AG09319 (cell line): ENCODE results near the gene FAHD2A.

ENCODE experiments used
- DNase-seq: peaks from one replicate; pipeline ENCODE4 v3.0.0-alpha.2; 2010; ENCODE audit warnings: low read depth; ENCODE audit errors: extremely low read depth
- TF ChIP-seq, protein P1 (sequence below): IDR thresholded peaks from 2 replicates; pipeline ENCODE4 v1.5.1; 2011; ENCODE audit warnings: low read depth, mild to moderate bottlenecking, inconsistent platforms, low read length, moderate library complexity

Gene FAHD2A

DNA sequence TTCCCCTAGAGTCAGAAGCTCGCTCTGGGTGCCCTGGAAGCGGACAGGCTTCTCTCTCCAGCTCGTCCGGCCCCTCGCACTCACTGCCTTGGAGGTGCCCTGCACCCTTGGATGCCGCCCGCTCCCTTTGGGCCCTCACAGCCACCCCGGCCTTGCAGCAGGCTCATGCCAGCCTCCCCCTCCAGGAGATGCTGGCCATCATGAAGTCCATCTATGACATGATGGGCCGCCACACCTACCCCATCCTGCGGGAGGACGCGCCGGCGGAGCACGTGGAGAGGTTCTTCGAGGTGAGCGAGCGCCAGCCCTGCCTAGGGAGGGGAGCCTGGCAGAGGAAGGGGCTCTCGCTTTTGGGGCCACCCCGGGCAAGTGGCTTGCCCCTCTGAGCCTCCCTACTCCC lies 20.3 kb upstream of the FAHD2A start:
- TF ChIP-seq, protein P1, sequence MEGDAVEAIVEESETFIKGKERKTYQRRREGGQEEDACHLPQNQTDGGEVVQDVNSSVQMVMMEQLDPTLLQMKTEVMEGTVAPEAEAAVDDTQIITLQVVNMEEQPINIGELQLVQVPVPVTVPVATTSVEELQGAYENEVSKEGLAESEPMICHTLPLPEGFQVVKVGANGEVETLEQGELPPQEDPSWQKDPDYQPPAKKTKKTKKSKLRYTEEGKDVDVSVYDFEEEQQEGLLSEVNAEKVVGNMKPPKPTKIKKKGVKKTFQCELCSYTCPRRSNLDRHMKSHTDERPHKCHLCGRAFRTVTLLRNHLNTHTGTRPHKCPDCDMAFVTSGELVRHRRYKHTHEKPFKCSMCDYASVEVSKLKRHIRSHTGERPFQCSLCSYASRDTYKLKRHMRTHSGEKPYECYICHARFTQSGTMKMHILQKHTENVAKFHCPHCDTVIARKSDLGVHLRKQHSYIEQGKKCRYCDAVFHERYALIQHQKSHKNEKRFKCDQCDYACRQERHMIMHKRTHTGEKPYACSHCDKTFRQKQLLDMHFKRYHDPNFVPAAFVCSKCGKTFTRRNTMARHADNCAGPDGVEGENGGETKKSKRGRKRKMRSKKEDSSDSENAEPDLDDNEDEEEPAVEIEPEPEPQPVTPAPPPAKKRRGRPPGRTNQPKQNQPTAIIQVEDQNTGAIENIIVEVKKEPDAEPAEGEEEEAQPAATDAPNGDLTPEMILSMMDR: no peak
- no peak for DNase-seq

DNA sequence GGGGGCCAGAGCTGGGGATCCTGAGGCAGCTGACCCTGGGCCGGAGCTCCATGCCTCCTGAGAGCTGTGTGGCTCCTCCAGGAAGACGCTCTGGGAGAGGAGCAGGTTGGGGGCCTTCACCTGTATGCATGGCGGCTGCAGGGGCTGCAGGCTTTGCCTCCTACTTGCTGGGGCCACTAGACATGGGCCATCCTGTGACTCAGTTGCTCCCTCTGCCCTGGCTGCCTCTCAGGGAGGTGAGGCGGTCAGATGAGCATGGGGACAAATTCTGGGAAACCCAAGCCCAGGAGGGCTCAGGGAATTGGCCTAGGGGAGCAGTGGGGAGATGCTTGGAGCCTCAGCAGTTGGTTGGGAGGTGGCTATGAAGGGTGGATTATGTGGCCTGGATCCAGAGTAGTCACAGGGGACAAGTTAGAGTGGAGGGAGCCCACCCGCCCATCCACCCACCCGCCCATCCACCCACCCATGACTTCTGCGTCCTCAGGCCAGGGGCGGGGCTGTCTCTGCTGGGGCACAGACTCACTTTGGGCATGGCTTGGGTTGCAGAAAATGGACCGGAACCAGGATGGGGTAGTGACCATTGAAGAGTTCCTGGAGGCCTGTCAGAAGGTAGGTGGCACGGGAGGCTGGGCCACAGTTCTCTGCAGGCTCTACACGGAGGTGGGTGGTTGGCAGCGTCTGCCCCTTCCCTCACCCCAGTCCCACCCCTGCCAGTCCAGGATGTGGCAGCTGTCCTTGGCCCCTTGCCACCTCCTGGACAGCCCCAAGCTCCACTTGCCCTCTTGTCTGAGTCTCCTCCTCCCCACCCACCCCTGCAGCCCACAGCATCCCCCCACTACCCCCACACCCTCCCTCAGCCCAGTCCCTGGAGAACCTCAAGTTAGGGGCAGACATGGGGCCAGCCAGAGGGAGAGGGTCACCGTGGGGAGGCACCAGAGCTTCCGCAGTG lies 19.5 kb upstream of the FAHD2A start:
- TF ChIP-seq, protein P1: no peak
- DNase-seq: no peak

DNA sequence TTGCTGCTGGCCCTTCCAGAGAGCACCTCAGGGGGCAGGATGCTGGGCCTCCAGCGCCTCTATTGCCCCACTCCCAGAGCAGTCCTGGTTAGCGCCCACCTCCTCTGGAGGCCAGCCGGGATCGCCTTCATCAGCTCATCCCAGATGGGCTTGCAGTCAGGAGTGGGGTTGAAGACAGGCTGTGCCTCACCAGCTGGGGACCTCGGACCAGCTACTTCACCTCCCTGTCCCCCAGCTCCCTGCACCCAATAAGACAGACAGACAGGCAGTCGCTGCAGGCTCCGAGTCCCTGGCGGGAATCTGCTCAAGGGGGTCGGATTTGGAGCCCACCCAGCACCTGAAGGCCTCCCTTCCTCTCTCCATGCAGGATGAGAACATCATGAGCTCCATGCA lies 18.9 kb upstream of the FAHD2A start:
- TF ChIP-seq, protein P1: no peak
- no peak for DNase-seq

DNA sequence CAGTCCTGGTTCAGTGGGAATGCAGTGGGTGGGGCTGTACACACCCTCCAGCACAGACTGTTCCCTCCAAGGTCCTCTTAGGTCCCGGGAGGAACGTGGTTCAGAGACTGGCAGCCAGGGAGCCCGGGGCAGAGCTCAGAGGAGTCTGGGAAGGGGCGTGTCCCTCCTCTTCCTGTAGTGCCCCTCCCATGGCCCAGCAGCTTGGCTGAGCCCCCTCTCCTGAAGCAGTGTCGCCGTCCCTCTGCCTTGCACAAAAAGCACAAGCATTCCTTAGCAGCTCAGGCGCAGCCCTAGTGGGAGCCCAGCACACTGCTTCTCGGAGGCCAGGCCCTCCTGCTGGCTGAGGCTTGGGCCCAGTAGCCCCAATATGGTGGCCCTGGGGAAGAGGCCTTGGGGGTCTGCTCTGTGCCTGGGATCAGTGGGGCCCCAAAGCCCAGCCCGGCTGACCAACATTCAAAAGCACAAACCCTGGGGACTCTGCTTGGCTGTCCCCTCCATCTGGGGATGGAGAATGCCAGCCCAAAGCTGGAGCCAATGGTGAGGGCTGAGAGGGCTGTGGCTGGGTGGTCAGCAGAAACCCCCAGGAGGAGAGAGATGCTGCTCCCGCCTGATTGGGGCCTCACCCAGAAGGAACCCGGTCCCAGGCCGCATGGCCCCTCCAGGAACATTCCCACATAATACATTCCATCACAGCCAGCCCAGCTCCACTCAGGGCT lies 17.5 kb upstream of the FAHD2A start:
- TF ChIP-seq, protein P1: no peak
- no peak for DNase-seq

DNA sequence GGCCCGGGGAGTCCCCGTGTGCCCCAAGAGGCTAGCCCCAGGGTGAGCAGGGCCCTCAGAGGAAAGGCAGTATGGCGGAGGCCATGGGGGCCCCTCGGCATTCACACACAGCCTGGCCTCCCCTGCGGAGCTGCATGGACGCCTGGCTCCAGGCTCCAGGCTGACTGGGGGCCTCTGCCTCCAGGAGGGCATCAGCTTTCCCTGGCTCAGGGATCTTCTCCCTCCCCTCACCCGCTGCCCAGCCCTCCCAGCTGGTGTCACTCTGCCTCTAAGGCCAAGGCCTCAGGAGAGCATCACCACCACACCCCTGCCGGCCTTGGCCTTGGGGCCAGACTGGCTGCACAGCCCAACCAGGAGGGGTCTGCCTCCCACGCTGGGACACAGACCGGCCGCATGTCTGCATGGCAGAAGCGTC lies 16.9 kb upstream of the FAHD2A start:
- DNase-seq: no peak
- TF ChIP-seq, protein P1: no peak

DNA sequence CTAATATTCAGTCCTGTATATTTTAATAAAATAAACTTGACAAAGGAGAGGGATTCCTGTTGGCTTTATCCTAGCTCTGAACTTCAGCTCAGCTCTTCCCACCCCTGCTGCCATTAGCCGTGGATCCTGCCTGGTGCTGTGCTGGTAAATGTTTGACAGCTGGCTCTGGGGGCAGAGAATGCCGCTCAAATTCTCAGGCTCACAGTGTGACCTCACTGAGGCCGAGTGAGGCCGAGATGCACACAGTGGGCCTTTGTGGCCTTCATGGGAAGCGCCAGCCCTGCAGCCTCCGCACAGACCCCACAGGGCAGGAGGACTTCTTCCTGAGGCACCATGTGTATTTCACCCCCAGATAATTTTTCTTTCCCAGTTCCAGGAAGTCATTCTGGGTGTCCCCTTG lies 16.5 kb upstream of the FAHD2A start:
- no peak for DNase-seq
- TF ChIP-seq, protein P1: no peak

DNA sequence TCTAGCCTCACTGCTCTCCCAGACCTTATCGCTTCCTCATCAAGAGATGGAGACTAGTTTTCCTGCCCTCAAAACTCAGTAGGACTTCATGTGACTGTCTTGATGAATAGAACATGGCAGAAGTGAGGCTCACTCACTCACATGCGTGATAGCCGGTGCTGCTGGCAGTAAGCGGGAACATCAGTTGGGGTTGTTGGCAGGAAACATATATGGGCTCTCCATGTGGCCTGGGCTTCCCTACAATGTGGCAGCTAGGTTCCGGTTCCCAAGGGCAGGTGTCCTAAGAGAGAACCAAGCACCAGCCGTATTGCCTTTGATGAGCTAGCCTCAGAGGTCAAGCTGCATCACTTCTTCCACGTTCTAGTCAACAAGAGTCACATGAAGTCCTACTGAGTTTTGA lies 15.2 kb upstream of the FAHD2A start:
- DNase-seq: no peak
- TF ChIP-seq, protein P1: no peak
